Posterior vena cava (tissue), 2 donors: ENCODE measurements around the gene RHO. TPM values are rescaled to one million over a fixed set of nuclear protein-coding genes. Genes with fewer than 3 reads are reported as not detected.
"Not testable (repeated sequence)": the region's sequence is repeated elsewhere in the genome, so short reads cannot be mapped to it uniquely, and the experiment has no call there.

ENCODE experiments used
- DNase-seq: peaks from one replicate; pipeline ENCODE4 v3.0.0-alpha.2; 2020; ENCODE audit warnings: low spot score
- intact Hi-C, 2 donors: fragments of 100-400 bp; cut with DNase I; formaldehyde crosslinking; loops; one replicate each; pipeline versions ENCODE4 v1.14.1 to v1.14.2; 2022 to 2023
- total RNA-seq, 2 donors: library from RNA; stranded (reverse); fragmentation: NEBNext Ultra II Directional; extraction: Animal tissue kit (Norgen Biotek cat#: 25700); gene quantifications; one replicate each; pipeline ENCODE4 v1.2.1, GENCODE V29; 2021
- donor health status: DM: yes; HTN: yes; CAD: no.
- donor health status: DM: yes; HTN: yes; CAD: no.

The RHO gene
- total RNA-seq, 2 donors from 2014 or later: not detected

DNA sequence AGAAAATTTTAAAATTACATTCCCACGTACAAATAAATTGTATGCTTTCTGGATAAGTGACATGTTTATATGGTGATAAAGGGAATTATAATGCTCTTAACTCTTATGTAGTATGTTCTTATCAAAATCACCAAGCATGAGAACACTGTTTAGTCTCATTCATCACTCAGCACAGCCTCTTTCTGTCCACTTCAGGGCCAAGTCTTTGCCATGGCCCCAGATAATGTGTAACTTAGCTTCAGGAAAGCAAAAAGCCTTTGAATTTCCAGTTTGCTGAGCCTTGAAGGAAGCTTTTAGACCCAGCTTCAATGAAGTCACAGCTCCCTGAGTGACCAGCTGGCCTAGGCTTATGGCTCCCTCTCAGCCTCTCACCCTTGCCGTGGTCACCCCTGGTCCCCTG lies 30.6 kb upstream of the RHO start:
- intact Hi-C loops, DNase-seq: not testable (repeated sequence)

- DNase-seq, intact Hi-C loops: not testable (repeated sequence)
Measured at GRCh38 chr3:129498603-129499488, 29.6 kb upstream of the RHO start.

DNA sequence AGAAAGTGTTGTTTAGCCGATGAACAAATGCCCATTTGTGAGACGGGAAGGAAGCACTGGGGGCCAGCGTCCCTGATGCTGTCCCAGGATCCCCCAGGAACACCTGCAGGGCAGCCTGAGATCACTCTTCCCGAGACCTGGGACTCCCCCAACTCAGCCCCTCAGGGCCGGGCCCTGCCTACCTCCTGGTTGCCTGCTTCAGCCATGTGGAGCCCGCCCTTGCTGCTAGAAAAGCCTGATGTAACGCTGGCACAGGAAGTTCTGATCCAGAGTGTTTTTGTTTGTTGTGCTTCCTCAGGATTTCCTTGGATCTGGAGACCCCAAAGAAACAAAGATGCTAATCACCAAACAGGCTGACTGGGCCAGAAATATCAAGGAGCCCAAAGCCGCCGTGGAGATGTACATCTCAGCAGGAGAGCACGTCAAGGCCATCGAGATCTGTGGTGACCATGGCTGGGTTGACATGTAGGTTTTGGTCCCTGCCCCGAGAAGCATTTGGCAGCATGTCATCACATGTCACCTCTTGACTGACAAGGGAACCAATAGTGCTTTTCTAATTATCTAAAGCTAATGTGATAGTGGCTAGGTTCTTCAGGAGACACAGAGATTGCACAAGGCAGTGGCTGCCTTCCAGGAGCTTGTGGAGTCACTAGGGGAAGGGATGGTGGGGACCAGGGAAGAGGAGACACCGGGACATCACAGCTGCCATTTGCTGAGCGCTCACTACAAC lies 28.7 kb upstream of the RHO start:
- DNase-seq: not testable (repeated sequence)
- intact Hi-C loops: loop anchor here in 1 of 2 donors (5.0 kb wide), 1 partner anchor 108 kb away; the partner anchor contains the start of gene PLXND1

GRCh38 chr3:129500334-129500658 lies 28.1 kb upstream of the RHO start:
- DNase-seq: no peak
- intact Hi-C loops: loop anchor here in 1 of 2 donors (5.0 kb wide), 1 partner anchor 107 kb away; the partner anchor contains the start of gene PLXND1

DNA sequence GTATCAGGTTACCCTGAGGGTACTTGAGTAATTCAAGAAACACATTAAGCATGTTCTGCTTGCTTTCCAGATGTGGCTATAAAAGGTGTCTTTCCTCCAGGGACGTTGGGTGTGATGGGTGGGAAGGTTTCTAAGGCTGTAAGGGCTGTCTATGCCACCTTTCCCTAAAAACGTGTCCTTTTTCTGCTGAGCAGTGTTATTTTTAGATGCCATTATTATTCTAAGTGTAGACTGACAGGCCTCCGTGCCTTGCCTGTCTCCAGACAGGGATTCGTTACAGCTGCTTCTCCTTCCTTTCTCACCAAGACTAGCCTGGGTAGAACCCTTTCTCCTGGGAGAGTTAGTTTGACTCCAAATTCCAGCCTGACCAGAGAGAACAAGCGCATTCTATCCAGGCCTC lies 26.8 kb upstream of the RHO start:
- intact Hi-C loops: loop anchor here in 1 of 2 donors (5.0 kb wide), 1 partner anchor 106 kb away; the partner anchor contains the start of gene PLXND1
- no peak for DNase-seq

- intact Hi-C loops: loop anchor here in 1 of 2 donors (5.0 kb wide), 1 partner anchor 104 kb away; the partner anchor contains the start of gene PLXND1
- DNase-seq: no peak
Measured at GRCh38 chr3:129502641-129503408, 25.6 kb upstream of the RHO start.

GRCh38 chr3:129503471-129504291 lies 24.8 kb upstream of the RHO start:
- DNase-seq: no peak
- intact Hi-C loops: loop anchor here in 1 of 2 donors (5.0 kb wide), 1 partner anchor 104 kb away; the partner anchor contains the start of gene PLXND1

DNA sequence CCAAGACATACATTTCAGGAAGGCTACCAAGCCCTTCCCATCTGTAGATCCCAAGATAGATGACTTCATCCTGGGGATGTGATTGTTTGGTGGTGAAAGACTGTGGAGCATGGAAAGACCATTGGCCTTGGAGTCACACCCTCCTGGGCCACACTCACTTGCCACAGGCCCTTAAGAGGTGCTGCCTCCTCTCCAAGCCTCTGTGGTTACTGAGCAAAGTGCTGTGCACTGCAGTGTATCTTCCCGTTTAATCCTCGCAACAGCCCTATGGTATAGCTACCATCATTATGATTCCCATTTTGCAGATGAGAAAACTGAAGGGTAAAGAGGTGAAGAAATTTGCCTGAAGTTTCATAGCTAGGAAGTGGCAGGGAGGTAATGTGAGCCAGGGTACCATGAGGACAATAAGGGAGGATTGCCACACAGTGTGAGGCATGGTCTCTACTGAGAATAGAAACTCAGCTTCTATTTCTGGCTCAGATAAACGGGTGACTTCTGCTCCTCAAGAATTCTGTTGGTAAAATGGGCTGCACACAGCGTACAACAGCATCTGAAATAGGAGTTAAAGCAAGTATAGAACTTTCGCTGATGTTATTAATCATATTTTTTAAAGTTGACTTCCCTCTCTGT lies 23.9 kb upstream of the RHO start:
- intact Hi-C loops: loop anchor here in 1 of 2 donors (5.0 kb wide), 1 partner anchor 103 kb away; the partner anchor contains the start of gene PLXND1
- DNase-seq: no peak

DNA sequence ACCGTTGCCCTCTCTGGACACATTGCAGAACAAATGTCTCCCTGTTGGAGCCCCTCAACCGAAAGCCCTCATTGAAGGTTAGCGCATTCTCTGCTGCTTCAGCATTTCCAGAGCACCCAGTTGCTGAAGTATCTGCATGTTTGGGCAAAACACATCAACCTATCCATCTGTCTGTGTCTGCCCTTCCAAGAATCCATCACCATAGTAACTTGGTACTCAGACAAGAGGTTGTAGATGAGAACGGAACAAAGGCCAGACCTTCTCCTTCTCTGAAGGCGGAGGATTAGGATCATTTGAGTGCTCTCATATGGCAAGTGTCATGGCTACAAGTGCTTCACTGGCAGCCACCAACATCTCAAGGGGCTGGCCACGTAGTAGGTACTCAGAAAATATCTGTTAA lies 23.1 kb upstream of the RHO start:
- intact Hi-C loops: no loop called here
- DNase-seq: no peak

GRCh38 chr3:129506231-129506742 lies 22.2 kb upstream of the RHO start:
- DNase-seq: no peak
- intact Hi-C loops: no loop called here

DNA sequence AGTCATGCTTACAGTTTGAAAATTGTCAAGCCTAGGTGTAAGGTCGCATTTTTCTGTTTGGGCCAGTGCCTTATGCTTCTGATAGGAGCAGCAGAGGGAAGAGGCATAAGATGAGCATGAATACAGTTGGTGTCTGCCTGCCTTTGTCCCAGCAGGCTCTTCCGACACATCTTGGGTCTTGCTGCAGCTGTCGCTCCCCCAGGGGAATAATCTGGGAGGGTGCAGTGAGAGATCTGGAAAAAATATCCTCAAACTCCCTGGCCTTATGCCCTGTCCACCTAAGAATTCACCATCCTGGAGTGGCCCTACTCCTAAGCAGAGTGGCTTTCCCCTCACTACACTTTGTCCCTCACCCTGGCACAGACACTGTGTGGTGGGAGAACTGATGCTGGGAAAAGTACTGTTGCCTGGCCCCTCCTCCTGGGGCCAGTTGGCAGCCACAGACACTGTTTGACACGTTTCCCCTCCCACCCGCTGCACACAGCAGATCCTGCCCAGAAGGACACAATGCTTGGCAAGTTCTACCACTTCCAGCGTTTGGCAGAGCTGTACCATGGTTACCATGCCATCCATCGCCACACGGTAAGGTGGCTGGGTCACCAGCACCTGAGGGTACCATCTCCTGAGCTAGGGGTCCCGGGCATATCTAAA lies 21.1 kb upstream of the RHO start:
- no peak for DNase-seq
- intact Hi-C loops: no loop called here

DNA sequence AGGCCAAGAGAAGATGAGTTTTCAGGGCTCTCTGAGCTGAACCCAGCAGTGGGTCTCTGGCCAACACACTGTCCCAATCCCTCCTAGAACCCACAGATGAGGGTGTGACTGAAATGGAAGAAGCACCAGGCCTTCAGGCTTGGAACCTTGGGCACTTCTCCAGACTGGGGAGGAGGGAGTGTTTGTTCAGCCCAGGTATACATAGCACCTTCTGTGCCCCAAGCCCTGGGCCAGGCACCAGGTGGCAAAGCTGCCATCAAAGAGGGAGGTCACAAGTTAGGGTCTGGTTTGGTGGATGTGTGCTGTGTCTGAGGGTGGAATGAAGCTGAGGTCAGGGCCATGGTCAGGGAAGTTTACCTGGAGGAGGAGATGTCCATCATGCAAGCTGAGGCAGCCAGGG lies 15.8 kb upstream of the RHO start:
- intact Hi-C loops: no loop called here
- no peak for DNase-seq

- DNase-seq: no peak
Measured at GRCh38 chr3:129513705-129514104, 14.7 kb upstream of the RHO start.

GRCh38 chr3:129514110-129514509 lies 14.3 kb upstream of the RHO start:
- intact Hi-C loops: no loop called here

More at GRCh38 chr3:129513705-129514104, 14.7 kb upstream of the RHO start:
- intact Hi-C loops: no loop called here

GRCh38 chr3:129514563-129514962 lies 13.9 kb upstream of the RHO start:
- intact Hi-C loops: no loop called here
- no peak for DNase-seq

More at GRCh38 chr3:129514110-129514509, 14.3 kb upstream of the RHO start:
- no peak for DNase-seq

- DNase-seq, intact Hi-C loops: not testable (repeated sequence)
Measured at GRCh38 chr3:129515108-129515820, 13.2 kb upstream of the RHO start.
